ENCODE results near the gene SORCS1. TPM values are rescaled to one million over a fixed set of nuclear protein-coding genes. Genes with fewer than 3 reads are reported as not detected.
"Not testable (repeated sequence)": the region's sequence is repeated elsewhere in the genome, so short reads cannot be mapped to it uniquely, and the experiment has no call there.

Gene SORCS1
- total RNA-seq, 1 experiment from 2014 or later = not detected

- DNase-seq (ENCODE audit: low spot score) = no peak
Measured at GRCh38 chr10:107051769-107052168, 112.7 kb downstream of the SORCS1 start.

DNA sequence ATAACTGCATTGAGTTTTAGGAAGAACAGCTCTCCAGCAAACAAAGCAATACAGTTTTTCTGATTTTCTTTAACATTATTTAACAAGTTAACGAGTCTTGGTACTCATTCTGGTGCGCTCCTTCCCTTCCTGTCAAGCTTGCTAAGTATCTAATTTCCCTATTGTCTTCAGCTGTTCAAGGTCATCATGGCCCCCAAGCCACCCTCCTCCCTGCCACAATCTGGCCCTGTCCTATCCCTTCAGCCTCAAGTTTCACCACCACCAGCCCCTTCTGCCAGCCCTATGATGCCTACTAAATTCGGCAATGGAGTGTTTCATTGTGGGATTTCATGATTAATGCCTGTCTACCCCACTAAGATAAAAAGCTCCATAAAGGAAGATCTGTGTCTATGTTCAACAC is 121.0 kb downstream of the SORCS1 start:
- no peak for DNase-seq (ENCODE audit: low spot score)

DNA sequence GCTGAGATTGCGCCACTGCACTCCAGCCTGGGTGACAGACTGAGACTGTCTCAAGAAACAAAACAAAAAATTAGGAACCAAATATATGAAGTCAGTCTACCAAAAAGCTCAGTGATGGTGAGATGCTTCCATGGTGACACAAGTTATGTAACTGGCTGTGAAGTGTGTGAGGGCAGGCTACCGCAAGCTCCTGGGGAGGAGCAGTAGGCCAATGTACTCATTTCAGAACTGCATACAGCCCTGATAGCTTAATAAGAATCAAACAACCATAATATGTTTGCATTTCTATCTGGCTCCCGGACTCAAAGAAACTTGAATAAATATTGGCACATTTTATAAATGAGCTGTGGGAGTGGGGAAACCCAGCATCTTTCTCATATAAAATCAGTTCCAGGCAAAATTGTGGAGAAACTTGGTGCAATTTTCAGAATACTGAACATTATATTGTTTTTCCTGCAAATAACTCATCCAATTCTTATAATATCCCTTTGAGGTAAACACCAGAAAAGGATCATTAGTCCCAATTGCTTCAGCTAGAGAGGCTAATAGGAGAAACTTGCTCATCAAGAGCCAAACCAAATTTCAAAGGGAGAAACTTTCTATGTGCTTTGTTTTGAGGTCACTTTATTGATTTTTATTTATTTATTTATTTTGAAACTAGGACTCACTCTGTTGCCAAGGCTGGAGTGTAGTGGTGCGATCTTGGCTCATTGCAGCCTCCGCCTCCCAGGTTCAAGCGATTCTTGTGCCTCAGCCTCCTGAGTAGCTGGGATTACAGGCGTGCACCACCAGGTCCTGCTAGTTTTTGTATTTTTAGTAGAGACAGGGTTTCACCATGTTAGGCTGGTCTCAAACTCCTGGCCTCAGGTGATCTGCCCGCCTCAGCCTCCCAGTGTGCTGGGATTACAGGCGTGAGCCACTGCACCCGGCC is 127.0 kb downstream of the SORCS1 start:
- no peak for DNase-seq (ENCODE audit: low spot score)

- DNase-seq (ENCODE audit: low spot score) = no peak
Measured at GRCh38 chr10:107033799-107034422, 130.6 kb downstream of the SORCS1 start.

- DNase-seq (ENCODE audit: low spot score) = no peak
Measured at GRCh38 chr10:107032700-107033401, 131.7 kb downstream of the SORCS1 start.

DNA sequence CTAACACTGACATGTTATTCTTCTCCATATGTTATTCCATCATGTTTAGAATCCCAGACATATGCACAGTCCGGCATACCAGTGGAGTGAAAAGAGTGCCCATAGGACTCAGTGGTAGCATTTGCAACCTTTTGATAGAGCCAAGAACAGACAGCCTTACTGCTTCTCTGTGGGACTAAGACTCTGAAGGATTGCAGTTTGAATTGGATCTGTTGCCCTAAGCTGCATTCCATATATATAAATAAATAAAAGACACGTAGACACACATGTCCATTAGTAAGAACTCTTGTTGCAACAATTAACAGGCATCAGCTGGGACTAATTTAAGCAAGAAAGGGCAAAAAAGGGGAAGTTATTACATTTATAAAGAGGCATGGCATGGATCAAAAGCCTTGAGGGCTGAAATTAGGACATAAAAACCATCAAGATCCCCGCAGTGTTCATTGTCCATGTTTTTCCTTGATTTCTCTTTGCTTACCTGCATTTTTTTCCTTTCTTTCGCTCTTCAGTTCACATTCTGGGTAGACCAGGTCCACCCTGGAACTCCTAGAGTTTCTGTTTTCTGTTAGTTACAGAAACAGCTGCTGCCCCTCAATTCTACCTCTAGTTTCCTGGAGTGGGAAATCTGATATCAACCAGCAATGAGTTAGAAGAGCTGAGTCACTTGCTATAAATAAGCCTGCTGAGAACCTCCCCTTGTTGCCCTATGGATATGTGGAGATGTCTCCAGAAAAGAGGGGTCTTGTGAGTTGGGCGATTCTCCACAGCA is 132.4 kb downstream of the SORCS1 start:
- DNase-seq (ENCODE audit: low spot score) = no peak

DNA sequence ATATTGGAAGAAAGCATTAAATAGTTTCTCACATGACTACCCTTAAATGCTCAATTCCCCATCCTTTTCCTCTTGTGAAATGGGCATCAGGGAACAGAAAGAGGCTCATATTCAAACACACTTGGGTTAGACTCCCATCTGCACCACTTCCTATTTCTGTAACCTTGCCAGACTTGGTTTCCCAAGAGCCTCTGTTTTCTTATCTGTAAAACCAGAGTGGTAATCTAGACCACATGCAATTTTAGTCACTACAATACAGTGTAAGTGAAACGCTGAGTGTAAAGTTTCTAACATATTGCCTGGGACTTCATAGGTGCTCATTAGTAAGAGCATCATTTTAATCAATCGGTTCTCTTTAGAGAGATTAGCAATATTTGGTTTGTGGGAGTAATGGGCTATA is 136.3 kb downstream of the SORCS1 start:
- DNase-seq (ENCODE audit: low spot score) = no peak

DNA sequence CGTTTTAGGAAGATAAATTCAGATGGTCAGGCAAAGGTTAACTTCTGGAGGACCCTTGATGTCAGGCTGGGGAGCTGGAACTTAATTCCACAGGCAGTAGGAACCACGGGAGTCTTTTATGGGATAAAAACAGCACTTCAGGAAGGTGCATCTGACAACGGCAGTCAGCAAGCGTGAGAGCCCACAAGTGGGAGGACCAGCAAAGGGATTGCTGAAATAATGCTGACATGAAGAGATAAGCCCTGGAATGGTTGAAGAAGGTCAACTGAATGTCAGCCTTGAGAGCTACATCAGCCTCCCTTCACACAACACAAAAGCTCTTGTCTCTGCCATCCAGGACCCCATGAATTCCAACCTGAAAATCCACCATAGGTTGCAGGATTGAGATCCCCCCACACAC is 138.8 kb downstream of the SORCS1 start:
- DNase-seq (ENCODE audit: low spot score) = no peak

GRCh38 chr10:107024033-107024432 is 140.5 kb downstream of the SORCS1 start:
- not testable (repeated sequence) for DNase-seq (ENCODE audit: low spot score)

GRCh38 chr10:107022600-107023354 is 141.7 kb downstream of the SORCS1 start:
- no peak for DNase-seq (ENCODE audit: low spot score)

- DNase-seq (ENCODE audit: low spot score) = no peak
Measured at GRCh38 chr10:107019154-107019553, 145.4 kb downstream of the SORCS1 start.

- no peak for DNase-seq (ENCODE audit: low spot score)
Measured at GRCh38 chr10:107013258-107014006, 151.1 kb downstream of the SORCS1 start.

GRCh38 chr10:107011992-107012391 is 152.5 kb downstream of the SORCS1 start:
- no peak for DNase-seq (ENCODE audit: low spot score)

DNA sequence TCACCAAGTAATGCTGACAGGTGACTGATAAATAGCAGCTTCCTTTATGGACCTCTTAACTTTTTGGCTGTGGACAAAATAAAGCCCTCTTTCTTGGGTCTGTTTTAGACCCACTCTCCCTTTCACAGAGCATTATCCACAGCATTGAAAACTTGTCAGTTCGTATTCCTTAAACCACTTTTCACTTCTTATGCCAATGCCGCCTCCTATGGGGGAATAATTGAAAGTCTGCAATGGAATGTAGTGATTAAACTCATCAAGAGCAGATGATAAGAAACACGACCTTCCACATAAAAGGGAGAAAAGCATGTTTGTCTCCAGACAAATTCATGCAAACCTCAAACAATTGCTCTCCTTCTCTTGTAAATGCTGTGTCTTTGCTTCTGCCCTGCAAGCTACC is 153.4 kb downstream of the SORCS1 start:
- peak; percentile 6 for DNase-seq (ENCODE audit: low spot score)

GRCh38 chr10:107010531-107010930 is 154.0 kb downstream of the SORCS1 start:
- no peak for DNase-seq (ENCODE audit: low spot score)

DNA sequence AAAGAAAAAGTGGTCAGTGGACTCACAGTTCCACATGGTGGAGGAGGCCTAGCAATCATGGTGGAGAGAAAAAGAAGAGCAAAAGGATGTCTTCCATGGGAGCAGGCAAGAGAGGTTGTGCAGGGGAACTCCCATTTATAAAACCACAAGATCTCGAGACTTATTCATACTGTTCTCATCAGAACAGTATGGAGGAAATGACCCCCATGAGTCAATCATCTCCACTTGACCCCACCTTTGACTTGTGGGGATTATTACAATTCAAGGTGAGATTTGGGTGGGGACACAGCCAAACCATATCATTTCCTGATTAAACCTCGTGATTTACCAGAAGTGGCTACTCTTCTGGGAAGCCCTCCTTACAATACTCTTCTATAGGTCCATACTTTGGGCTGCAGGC is 160.1 kb downstream of the SORCS1 start:
- no peak for DNase-seq (ENCODE audit: low spot score)

- DNase-seq (ENCODE audit: low spot score) = no peak
Measured at GRCh38 chr10:107002068-107002467, 162.4 kb downstream of the SORCS1 start.

- DNase-seq (ENCODE audit: low spot score) = no peak
Measured at GRCh38 chr10:106999118-106999707, 165.3 kb downstream of the SORCS1 start.

DNA sequence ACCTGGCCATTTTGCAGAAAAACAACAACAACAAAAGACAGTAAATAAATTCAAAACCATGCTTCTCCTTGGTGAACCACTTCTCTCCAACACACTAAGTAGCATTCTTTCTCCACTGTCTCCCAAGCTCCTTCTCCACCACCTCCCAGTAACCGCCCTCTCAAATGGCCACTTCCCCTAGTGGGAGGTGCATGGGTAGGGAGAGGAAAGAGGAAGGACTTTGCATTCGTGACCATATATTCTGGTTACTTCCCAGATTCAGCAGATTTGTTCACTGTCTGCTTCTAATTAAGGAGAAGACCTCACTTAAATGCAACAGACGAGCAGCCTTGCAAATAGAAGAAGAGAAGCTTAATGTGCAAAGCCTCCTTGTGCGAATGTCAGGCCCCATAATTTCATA is 166.8 kb downstream of the SORCS1 start:
- DNase-seq (ENCODE audit: low spot score) = peak; percentile 3

GRCh38 chr10:106996510-106996909 is 168.0 kb downstream of the SORCS1 start:
- no peak for DNase-seq (ENCODE audit: low spot score)
